Muscle layer of duodenum (tissue), 2 donors: ENCODE results near the gene PEAK3.
"Not testable (repeated sequence)": the region's sequence is repeated elsewhere in the genome, so short reads cannot be mapped to it uniquely, and the experiment has no call there.

Experiments
- H3K27ac ChIP-seq: one replicate; pipeline ENCODE4 v1.7.0; 2013; ENCODE audit warnings: mild to moderate bottlenecking, low read length
- H3K27me3 ChIP-seq: one replicate; pipeline ENCODE4 v1.7.0; 2013; ENCODE audit warnings: low read depth, mild to moderate bottlenecking, control low read depth, low read length
- H3K36me3 ChIP-seq, 2 donors: one replicate each; pipeline ENCODE4 v1.7.0; 2013; ENCODE audit warnings: low read length in 2 of 2, control low read depth in 1 of 2, mild to moderate bottlenecking in 1 of 2; ENCODE audit not compliant: insufficient read depth in 2 of 2, control insufficient read depth in 1 of 2
- H3K4me1 ChIP-seq, 2 donors: one replicate each; pipeline ENCODE4 v1.7.0; 2013; ENCODE audit warnings: low read length in 2 of 2, mild to moderate bottlenecking in 2 of 2, control low read depth in 1 of 2, moderate library complexity in 1 of 2; ENCODE audit not compliant: insufficient read depth in 2 of 2, control insufficient read depth in 1 of 2
- H3K4me3 ChIP-seq, 2 donors: one replicate each; pipeline ENCODE4 v1.7.0; 2013; ENCODE audit warnings: low read length in 2 of 2, low read depth in 1 of 2, mild to moderate bottlenecking in 1 of 2
- H3K9me3 ChIP-seq, 2 donors: one replicate each; pipeline ENCODE4 v1.7.0; 2013; ENCODE audit warnings: low read length in 2 of 2, control low read depth in 1 of 2, mild to moderate bottlenecking in 1 of 2; ENCODE audit not compliant: control insufficient read depth in 1 of 2
- donor health status: healthy.

The PEAK3 gene

DNA sequence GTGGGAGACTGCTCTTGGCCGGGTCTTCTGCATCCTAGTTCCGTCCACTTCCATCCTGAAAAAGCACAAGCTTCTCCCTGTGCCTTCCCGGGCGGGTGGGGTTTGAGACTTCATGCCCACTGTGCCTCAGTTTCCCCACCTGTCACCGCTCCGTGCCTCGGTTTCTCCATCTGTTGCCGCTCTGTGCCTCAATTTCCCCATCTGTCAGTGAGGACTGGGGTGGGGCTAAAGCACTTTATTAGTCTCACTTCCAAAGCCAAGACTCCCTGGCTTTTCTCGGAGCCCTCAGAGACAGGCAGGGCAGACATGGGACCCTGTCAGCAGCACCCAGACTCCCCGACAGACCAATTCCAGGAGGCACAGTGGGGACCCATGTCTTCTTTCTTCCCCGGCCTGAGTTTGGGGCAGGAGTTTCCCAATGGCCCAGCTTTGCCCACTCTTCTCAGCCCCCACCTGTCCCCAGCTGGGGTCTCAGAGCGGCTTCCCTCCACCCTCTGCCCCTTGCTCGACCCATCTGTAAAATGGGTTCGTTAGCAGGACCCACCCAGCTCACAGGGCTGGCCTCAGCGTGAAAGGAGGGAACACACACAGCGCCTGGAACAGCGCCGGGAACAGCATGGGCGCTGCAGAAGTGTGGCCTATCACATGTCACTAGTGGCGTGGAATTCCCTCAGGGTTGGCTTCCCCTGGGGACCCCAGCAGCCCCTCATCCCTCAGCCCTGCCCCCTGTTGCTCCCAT lies 4.6 kb upstream of the PEAK3 start:
- Histone ChIP-seq H3K36me3 (no peaks in the 10 kb centered on the region), H3K27ac (no peak overlapping the region), H3K27me3 (peaks cover 14% of the 10 kb centered on the region), H3K9me3 (no peaks in the 10 kb centered on the region), H3K4me1 (peaks cover 0 to 31% of the 10 kb centered on the region in 2 donors), H3K4me3 (no peak overlapping the region)

DNA sequence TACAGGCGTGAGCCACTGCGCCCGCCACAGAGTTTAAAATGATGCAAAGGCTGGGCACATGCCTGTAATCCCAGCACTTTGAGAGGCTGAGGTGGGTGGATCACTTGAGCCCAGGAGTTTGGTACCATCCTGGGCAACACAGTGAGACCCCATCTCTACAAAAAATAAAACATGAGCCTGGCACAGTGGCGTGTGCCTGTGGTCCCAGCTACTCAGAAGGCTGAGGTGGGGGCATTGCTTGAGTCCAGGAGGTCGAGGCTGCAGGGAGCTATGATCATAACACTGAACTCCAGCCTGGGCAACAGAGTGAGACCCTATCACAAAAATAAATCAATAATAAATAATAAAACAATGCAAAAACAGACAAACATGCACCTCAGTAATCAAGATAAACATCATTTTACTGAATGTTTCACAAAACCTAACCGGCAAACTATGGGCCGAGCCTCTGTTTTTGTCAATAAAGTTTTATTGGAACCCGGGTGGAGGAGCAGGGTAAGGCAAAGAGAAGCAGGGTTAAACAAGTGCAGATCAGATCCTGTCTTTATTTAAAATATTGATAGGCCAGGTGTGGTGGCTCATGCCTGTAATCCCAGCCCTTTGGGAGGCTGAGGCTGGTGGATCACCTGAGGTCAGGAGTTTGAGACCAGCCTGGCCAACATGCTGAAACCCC lies 2.0 kb upstream of the PEAK3 start:
- peaks cover 3% of the 10 kb centered on the region for H3K27me3 ChIP-seq
- H3K9me3 ChIP-seq, result no peaks in the 10 kb centered on the region
- no peak overlapping the region for H3K4me3 ChIP-seq

DNA sequence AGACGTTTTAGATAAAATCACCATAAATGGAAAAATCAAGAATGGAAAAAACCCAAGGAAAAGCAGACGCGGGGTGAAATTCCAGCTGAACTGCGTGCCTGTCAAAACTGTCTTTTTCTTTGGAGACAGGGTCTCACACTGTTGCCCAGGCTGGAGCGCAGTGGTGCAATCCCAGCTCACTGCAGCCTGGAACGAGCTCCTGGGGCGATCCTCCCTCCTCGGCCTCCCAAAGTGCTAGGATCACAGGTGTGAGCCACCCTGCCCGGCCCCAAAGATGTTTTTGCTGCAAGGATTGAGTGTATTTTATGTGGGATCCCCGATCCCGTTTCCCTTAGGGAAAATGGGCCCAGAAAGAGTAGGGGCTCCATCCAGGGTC lies 875 bp upstream of the PEAK3 start:
- H3K27ac ChIP-seq, result no peak overlapping the region
- no peaks in the 10 kb centered on the region for H3K36me3 ChIP-seq
- peak overlapping the region in 1 of 2 donors; percentile 46 for H3K4me3 ChIP-seq
- H3K27me3 ChIP-seq, result no peaks in the 10 kb centered on the region
- H3K9me3 ChIP-seq, result no peaks in the 10 kb centered on the region
- peaks cover 0 to 8% of the 10 kb centered on the region in 2 donors for H3K4me1 ChIP-seq

More for the DNA sequence above, 2.0 kb upstream of the PEAK3 start:
- Histone ChIP-seq H3K4me1 (peaks cover 0 to 8% of the 10 kb centered on the region in 2 donors), H3K27ac (no peak overlapping the region), H3K36me3 (no peaks in the 10 kb centered on the region)

DNA sequence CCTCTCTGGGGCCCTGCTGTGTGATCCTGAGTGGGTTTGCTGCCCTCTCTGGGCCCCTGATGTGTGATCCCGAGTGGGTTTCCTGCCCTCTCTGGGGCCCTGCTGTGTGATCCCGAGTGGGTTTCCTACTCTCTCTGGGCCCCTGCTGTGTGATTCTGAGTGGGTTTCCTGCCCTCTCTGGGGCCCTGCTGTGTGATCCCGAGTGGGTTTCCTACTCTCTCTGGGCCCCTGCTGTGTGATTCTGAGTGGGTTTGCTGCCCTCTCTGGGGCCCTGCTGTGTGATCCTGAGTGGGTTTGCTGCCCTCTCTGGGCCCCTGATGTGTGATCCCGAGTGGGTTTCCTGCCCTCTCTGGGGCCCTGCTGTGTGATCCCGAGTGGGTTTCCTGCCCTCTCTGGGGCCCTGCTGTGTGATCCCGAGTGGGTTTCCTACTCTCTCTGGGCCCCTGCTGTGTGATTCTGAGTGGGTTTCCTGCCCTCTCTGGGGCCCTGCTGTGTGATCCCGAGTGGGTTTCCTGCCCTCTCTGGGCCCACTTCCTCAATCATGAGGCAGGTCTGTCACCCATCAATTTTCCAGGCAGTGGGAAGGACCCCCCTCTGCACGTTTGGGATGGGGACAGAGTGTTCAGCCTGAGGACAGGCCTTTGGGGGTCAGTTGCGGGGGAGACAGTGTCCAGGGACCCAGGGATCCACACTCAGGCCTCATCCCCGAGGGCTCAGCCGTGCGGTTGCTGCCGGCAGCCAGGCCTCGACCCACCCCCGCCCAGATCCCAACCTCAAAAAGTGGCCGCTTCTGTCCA lies 512 bp downstream of the PEAK3 start:
- Histone ChIP-seq H3K4me3 (peak overlapping the region in 1 of 2 donors; percentile 46), H3K4me1 (peaks cover 0 to 10% of the 10 kb centered on the region in 2 donors)
- H3K27ac ChIP-seq, H3K36me3 ChIP-seq, H3K9me3 ChIP-seq, H3K27me3 ChIP-seq: not testable (repeated sequence)

DNA sequence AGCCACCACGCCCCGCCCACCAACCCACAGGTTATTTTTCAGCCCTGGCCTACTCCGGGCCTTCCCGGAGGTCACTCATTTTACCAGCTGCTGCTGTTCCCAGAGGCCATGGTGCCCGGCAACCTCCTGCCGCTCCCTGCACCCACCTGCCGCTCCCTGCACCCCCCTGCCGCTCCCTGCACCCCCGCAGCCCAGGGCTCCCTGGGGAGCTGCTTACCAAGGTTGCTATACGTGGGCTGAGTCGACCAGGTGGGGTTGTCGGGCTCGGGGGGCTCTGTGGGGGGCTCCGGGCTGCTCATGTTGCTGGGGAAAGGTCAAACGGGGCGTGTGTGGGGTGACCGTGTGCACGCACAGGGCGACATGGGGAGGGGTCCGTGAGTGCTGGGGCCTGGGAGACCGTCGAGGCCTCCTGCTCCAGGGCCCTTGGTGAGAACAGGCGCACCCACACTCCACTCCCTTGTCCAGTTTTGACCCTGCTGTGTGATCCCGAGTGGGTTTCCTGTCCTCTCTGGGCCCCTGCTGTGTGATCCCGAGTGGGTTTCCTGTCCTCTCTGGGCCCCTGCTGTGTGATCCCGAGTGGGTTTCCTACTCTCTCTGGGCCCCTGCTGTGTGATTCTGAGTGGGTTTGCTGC lies 1.2 kb downstream of the PEAK3 start:
- H3K27ac ChIP-seq, result no peak overlapping the region
- H3K4me1 ChIP-seq, result peaks cover 0 to 18% of the 10 kb centered on the region in 2 donors
- H3K9me3 ChIP-seq, result no peaks in the 10 kb centered on the region
- H3K4me3 ChIP-seq, result no peak overlapping the region
- H3K27me3 ChIP-seq, result no peaks in the 10 kb centered on the region
- peaks cover 0 to 5% of the 10 kb centered on the region in 2 donors for H3K36me3 ChIP-seq

DNA sequence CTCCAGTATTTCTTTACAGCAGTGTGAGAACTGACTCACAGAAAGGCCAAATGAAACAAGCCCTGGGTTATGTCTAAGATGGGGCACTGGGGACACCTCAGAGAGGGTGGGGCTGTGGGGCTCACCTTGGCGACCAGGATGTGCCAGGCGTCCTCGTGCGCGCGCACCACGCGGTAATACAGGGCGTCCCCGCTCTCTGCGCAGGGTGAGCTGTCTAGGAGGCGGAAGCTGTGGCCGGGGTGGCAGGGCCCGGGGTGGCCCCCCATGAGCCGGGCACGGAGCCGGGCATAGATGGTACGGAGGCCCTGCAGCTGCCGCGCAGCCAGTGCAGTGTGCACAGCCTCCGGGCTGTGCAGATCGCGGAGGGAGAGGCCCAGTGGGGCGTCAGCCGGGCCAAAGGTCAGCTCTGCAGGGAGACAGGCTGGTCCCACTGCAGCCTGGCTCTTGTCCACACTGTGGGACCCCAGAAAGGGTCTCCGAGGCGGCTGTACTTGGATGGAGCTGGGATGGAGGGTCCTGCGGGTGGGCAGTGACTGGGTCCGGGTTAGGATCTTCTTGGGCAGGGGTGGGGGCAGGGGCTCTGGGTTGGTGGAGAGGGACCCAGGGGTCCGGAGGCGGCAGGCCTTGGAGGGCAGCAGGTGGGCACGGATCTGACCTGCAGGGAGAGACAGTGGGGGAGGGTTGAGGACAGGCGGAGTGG lies 3.4 kb downstream of the PEAK3 start:
- Histone ChIP-seq H3K27ac (no peak overlapping the region), H3K27me3 (no peaks in the 10 kb centered on the region), H3K9me3 (no peaks in the 10 kb centered on the region), H3K36me3 (peaks cover 0 to 5% of the 10 kb centered on the region in 2 donors), H3K4me3 (no peak overlapping the region), H3K4me1 (peaks cover 5 to 35% of the 10 kb centered on the region in 2 donors)

DNA sequence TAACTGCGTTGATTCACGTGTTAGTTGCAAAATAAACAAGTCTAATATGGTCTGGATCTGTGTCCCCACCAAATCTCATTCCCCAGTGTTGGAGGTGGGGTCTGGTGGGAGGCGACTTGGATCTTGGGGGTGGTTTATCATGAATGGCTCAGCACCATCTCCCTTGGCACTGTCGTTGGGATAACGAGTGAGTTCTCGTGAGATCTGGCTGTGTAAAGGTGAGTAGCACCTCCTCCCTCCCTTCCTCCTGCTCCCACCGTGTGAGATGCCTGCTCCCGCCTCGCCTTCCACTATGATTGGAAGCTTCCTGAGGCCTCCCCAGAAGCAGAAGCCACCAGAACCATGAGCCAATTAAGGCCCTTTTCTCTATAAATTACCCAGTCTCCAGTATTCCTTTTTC lies 4.8 kb downstream of the PEAK3 start:
- H3K4me1 ChIP-seq, result peaks cover 9 to 44% of the 10 kb centered on the region in 2 donors
- H3K36me3 ChIP-seq, result peaks cover 0 to 16% of the 10 kb centered on the region in 2 donors
- H3K27ac ChIP-seq, result no peak overlapping the region
- no peak overlapping the region for H3K4me3 ChIP-seq
- no peaks in the 10 kb centered on the region for H3K9me3 ChIP-seq
- no peaks in the 10 kb centered on the region for H3K27me3 ChIP-seq

DNA sequence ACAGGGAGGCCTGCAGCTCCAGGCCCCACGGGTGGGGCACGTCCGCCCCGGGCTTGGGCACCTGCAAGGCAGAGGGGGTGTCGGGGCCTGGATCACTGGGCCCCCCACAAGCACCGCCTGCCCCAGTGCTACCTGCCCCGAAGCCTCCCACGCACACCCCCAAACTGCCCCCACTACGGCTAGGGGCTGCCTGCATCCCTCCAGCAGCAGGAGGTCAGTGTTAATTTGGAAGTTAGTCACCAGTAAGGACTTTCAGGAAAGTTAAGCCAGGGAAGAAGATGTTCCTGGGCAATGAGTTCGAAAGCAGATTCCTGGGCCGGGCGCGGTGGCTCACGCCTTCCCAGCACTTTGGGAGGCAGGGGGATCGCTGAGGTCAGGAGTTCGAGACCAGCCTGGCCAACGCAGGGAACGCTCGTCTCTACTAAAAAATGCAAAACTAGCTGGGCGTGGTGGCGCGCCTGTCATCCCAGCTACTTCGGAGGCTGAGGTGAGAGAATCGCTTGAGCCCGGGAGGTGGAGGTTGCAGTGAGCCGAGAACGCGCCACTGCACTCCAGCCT lies 5.5 kb downstream of the PEAK3 start:
- Histone ChIP-seq H3K4me3 (no peak overlapping the region), H3K4me1 (peaks cover 9 to 48% of the 10 kb centered on the region in 2 donors), H3K9me3 (no peaks in the 10 kb centered on the region), H3K27ac (no peak overlapping the region), H3K27me3 (no peaks in the 10 kb centered on the region), H3K36me3 (peaks cover 0 to 21% of the 10 kb centered on the region in 2 donors)

DNA sequence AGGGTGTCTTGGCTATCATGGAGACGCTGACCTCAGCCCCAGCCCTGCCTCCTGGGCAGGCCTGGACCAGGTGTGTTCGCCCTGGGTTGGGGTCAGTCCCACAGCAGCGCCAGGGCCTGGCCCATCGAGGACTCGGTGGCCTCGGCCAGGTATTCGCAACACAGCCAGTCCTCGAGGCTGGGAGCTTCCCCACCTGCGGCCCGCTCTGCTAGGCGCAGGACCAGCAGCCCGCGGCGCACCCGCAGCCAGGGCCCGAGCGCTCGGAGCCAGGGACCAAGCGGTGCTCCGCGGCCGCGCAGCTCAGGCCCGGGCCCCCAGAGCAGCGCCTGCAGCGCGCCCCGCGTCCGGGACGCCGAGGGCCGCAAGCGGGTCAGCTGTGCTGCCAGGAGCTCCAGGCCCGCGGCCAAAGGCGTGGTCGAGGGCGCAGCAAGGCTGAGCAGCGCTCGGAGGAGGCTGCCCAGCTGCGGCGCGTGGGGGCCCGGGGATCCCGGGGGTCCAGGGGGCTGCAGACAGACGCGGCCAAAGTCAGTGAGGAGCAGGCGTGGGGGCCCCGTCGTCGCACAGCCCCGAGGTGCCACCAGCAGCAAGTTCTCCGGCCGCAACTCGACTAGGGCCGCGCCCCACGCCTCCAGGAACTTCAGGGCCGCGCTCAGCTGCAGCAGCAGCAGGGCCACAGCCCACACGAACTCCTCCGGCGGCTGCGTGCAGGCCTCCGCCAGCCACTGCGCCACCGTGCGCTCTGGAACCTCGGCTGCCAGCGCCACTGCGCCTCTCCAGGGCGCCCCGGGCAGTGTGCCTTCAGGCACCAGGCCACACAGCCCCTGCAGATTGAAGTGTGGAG lies 6.2 kb downstream of the PEAK3 start:
- Histone ChIP-seq H3K27ac (no peak overlapping the region), H3K4me1 (peaks cover 9 to 54% of the 10 kb centered on the region in 2 donors), H3K9me3 (no peaks in the 10 kb centered on the region), H3K27me3 (no peaks in the 10 kb centered on the region), H3K4me3 (no peak overlapping the region), H3K36me3 (peaks cover 0 to 24% of the 10 kb centered on the region in 2 donors)
